Activated naive CD4-positive, alpha-beta T cell treated with anti-CD3 and anti-CD28 coated beads, Interleukin-2, amount 10 ng/mL, durations not matched to agents 7 days and 5 days (primary cell): ENCODE data around the gene SPATA6L.
"Not testable (repeated sequence)": the region's sequence is repeated elsewhere in the genome, so short reads cannot be mapped to it uniquely, and the experiment has no call there.

Source experiments
- CTCF ChIA-PET: fragments of 350-600 bp; sonication (Branson Sonifier 250); formaldehyde crosslinking; loops from one replicate; lab custom pipeline; 2021; ENCODE audit warnings: antibody characterized with exemption; lab: Charles Lee
- DNase-seq: peaks from one replicate; pipeline ENCODE4 v3.0.0-alpha.2; 2020
- H3K27ac Mint-ChIP-seq: one replicate; pipeline ENCODE4 v1.8.0; 2021; ENCODE audit warnings: mild to moderate bottlenecking, moderate library complexity, mixed read lengths
- H3K27me3 Mint-ChIP-seq: one replicate; pipeline ENCODE4 v1.8.0; 2021; ENCODE audit warnings: mild to moderate bottlenecking, mixed read lengths
- H3K36me3 Mint-ChIP-seq: one replicate; pipeline ENCODE4 v1.8.0; 2021; ENCODE audit warnings: mixed read lengths
- H3K4me1 Mint-ChIP-seq: one replicate; pipeline ENCODE4 v1.8.0; 2021; ENCODE audit warnings: mixed read lengths
- H3K4me3 Mint-ChIP-seq: one replicate; pipeline ENCODE4 v1.8.0; 2021; ENCODE audit warnings: mild to moderate bottlenecking, moderate library complexity, mixed read lengths
- H3K9me3 Mint-ChIP-seq: one replicate; pipeline ENCODE4 v1.8.0; 2021; ENCODE audit warnings: mixed read lengths

The SPATA6L gene

GRCh38 chr9:4640027-4640426 is 26.3 kb downstream of the SPATA6L start:
- peak; percentile 71 for DNase-seq
- Mint-ChIP-seq H3K27ac (no peak overlapping the region), H3K4me3 (no peak overlapping the region), H3K36me3 (no peaks in the 10 kb centered on the region), H3K9me3 (no peaks in the 10 kb centered on the region), H3K4me1 (peaks cover 2% of the 10 kb centered on the region), H3K27me3 (no peaks in the 10 kb centered on the region)
- CTCF ChIA-PET = interaction anchor here (1.0 to 2.3 kb wide), 5 partner anchors 12 to 324 kb away, joined by 3 to 15 read pairs (median 6); partner anchors contain the start of gene PLPP6

DNA sequence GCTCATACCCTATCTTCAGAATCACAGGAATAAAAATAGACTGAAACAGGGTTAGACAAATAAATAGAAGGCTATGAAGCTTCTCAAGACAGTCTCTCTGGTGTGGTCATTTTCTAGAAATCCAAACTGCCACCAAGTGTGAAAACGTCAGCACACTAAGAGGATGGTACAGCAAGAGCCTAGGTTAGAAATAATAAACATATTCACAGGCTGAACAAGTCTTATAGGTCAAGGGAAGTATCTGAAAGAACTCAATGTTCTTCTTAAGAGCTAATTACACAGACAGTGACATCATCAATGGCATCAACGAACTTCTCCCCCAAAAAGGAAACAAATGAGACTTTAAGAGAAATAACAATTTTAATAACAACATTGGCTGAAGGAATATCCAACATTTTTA is 26.9 kb downstream of the SPATA6L start:
- H3K4me1 Mint-ChIP-seq = no peaks in the 10 kb centered on the region
- CTCF ChIA-PET = interaction anchor here (0.9 to 2.3 kb wide), 5 partner anchors 23 to 323 kb away, joined by 3 to 15 read pairs (median 6); partner anchors contain the start of gene PLPP6
- no peaks in the 10 kb centered on the region for H3K27me3 Mint-ChIP-seq
- no peak for DNase-seq
- H3K9me3 Mint-ChIP-seq = no peaks in the 10 kb centered on the region
- no peaks in the 10 kb centered on the region for H3K36me3 Mint-ChIP-seq
- H3K27ac Mint-ChIP-seq = no peak overlapping the region
- H3K4me3 Mint-ChIP-seq = no peak overlapping the region

- H3K27ac Mint-ChIP-seq = no peak overlapping the region
- no peaks in the 10 kb centered on the region for H3K9me3 Mint-ChIP-seq
- CTCF ChIA-PET = interaction anchor here (0.9 to 2.3 kb wide), 3 partner anchors 35 to 323 kb away, joined by 3 to 15 read pairs (median 8); no protein-coding TSS in a partner anchor
- H3K4me1 Mint-ChIP-seq = no peaks in the 10 kb centered on the region
- H3K4me3 Mint-ChIP-seq = no peak overlapping the region
- no peaks in the 10 kb centered on the region for H3K36me3 Mint-ChIP-seq
- DNase-seq = no peak
- H3K27me3 Mint-ChIP-seq = no peaks in the 10 kb centered on the region
Measured at GRCh38 chr9:4638968-4639367, 27.3 kb downstream of the SPATA6L start.

GRCh38 chr9:4630836-4631235 is 35.4 kb downstream of the SPATA6L start:
- H3K4me1 Mint-ChIP-seq = no peaks in the 10 kb centered on the region
- H3K27me3 Mint-ChIP-seq = peaks cover 7% of the 10 kb centered on the region
- H3K27ac Mint-ChIP-seq = no peak overlapping the region
- no peak for DNase-seq
- no peak overlapping the region for H3K4me3 Mint-ChIP-seq
- H3K9me3 Mint-ChIP-seq = no peaks in the 10 kb centered on the region
- CTCF ChIA-PET = no interaction called here
- H3K36me3 Mint-ChIP-seq = no peaks in the 10 kb centered on the region

DNA sequence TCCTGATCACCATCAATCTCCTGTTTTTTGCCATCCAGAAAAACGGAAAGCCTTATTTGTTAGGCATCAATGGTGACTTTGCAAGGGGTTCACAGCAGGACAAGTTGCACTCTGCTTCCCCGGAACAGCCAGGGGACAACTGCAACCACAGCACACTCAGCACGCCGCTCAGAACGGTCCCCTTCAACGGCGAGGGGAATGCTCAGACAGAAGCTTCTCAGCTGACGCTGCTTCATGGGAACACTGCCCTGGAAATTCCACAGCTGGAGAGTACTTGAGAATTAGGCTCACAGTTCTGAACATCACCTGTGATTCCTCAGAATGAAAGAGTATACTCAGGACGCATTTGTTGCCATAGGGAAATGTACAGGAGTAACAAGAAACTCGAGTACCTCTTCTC is 44.3 kb downstream of the SPATA6L start:
- Mint-ChIP-seq H3K9me3 (peaks cover 8% of the 10 kb centered on the region), H3K27me3 (peaks cover 11% of the 10 kb centered on the region), H3K27ac (no peak overlapping the region), H3K4me3 (no peak overlapping the region), H3K4me1 (peaks cover 17% of the 10 kb centered on the region), H3K36me3 (no peaks in the 10 kb centered on the region)
- CTCF ChIA-PET = no interaction called here
- DNase-seq = no peak

DNA sequence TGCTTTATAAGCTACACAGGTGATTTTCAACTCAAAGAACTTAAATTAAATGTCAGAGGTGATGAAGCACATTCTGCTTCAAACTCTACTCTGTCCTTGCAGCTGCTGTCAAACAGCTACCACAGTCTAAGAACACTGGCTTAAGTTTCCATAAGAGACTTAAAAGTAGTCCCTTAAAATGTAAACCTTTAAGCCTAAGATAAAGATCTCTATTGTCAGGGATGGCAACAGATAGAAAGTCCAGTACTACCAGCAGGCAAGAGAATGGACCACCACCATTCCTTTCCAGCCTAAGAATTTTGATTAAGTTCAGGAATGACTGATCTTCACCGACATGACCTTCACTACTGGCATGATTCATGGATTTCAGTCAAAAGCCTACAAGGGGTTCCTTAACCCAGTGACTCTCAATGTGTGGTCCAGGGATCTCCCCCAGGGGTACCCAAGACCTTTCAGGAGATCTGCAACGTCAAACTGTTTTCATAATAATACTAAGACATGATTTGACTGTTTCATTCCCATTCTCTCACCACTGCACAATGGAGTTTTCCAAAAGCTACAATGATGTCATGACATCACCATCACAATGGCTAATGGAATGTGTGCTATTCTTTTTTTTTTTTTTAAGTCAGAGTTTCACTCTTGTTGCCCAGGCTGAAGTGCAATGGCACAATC is 45.3 kb downstream of the SPATA6L start:
- peaks cover 17% of the 10 kb centered on the region for H3K4me1 Mint-ChIP-seq
- no peaks in the 10 kb centered on the region for H3K36me3 Mint-ChIP-seq
- H3K27me3 Mint-ChIP-seq = peaks cover 6% of the 10 kb centered on the region
- H3K4me3 Mint-ChIP-seq = no peak overlapping the region
- H3K27ac Mint-ChIP-seq = no peak overlapping the region
- DNase-seq = no peak
- H3K9me3 Mint-ChIP-seq = peaks cover 8% of the 10 kb centered on the region
- CTCF ChIA-PET = interaction anchor here (0.6 kb wide), 1 partner anchor 9 kb away, joined by 4 read pairs; no protein-coding TSS in a partner anchor

GRCh38 chr9:4620057-4620765 is 46.1 kb downstream of the SPATA6L start:
- Mint-ChIP-seq H3K27me3 (peaks cover 7% of the 10 kb centered on the region), H3K27ac (no peak overlapping the region), H3K9me3 (peaks cover 8% of the 10 kb centered on the region), H3K4me1 (peaks cover 23% of the 10 kb centered on the region), H3K4me3 (no peak overlapping the region), H3K36me3 (no peaks in the 10 kb centered on the region)
- CTCF ChIA-PET = no interaction called here
- DNase-seq = peak; percentile 29

- Mint-ChIP-seq H3K4me1 (peaks cover 28% of the 10 kb centered on the region), H3K27ac (no peak overlapping the region), H3K4me3 (no peak overlapping the region), H3K36me3 (no peaks in the 10 kb centered on the region), H3K9me3 (peaks cover 8% of the 10 kb centered on the region), H3K27me3 (peaks cover 8% of the 10 kb centered on the region)
- CTCF ChIA-PET = no interaction called here
- no peak for DNase-seq
Measured at GRCh38 chr9:4618700-4619099, 47.6 kb downstream of the SPATA6L start.

DNA sequence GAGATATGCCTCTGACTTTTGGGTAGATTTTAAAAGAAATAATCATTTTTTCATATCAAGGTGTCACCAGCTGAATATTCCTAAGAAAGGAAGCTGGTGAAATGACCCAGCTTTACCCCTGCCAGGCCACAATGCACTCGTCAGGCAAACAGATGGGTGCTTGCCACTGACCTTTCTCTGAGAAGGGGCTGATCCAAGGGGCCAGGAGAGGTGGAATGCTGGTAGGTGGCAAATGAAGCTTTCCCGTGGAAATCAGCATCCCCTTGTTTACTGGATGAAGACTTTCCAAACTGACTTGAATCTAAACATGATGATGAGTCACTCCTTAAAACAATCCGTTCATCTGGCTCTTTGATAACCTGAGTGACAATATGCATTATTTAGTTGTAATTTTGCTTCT is 48.5 kb downstream of the SPATA6L start:
- CTCF ChIA-PET = interaction anchor here (2.7 kb wide), 1 partner anchor 13 kb away, joined by 6 read pairs; no protein-coding TSS in a partner anchor
- Mint-ChIP-seq H3K9me3 (peaks cover 8% of the 10 kb centered on the region), H3K27ac (no peak overlapping the region), H3K4me3 (no peak overlapping the region), H3K36me3 (no peaks in the 10 kb centered on the region), H3K27me3 (peaks cover 8% of the 10 kb centered on the region), H3K4me1 (peaks cover 28% of the 10 kb centered on the region)
- no peak for DNase-seq

DNA sequence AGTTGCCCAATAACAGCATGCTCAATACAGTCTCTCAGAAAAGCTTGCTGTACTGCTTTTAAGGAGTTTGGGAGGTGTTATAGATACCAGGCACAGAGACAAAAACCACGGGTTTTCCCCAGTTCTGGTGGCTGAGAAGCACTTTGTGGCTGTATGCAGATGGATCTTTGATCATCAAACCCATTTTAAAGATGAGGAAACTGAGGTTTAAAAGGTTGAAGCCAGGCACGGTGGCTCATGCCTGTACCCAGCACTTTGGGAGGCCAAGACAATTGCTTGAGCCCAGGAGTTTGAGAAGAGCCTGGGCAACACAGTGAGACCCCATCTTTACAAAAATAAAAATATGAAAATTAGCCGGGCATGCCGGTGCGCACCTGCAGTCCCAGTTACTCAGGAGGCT is 50.5 kb downstream of the SPATA6L start:
- H3K4me3 Mint-ChIP-seq = no peak overlapping the region
- no peak for DNase-seq
- CTCF ChIA-PET = interaction anchor here (0.8 to 2.7 kb wide), 2 partner anchors 11 to 35 kb away, joined by 3 to 6 read pairs; no protein-coding TSS in a partner anchor
- H3K27me3 Mint-ChIP-seq = peaks cover 3% of the 10 kb centered on the region
- no peak overlapping the region for H3K27ac Mint-ChIP-seq
- H3K36me3 Mint-ChIP-seq = no peaks in the 10 kb centered on the region
- peaks cover 25% of the 10 kb centered on the region for H3K4me1 Mint-ChIP-seq
- peaks cover 8% of the 10 kb centered on the region for H3K9me3 Mint-ChIP-seq

DNA sequence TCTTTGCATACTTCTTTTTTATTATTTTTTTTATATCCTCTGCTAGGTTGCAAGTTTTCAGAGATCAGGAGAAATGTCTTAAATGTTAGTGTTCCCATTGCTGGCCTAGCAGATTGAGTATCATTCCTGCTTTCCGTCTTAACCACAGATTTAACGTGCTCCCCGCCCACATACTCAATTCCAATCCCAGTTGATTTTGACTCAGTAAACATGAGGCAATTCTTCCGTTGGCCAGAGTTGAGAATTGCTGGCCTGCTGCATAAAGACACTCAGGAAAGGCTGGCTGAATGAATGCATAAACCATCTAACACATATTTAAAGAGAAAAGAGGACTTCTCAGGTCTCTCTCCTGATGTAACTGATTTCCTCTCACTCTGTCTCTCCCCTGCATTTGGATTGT is 51.0 kb downstream of the SPATA6L start:
- no peak for DNase-seq
- no peak overlapping the region for H3K27ac Mint-ChIP-seq

DNA sequence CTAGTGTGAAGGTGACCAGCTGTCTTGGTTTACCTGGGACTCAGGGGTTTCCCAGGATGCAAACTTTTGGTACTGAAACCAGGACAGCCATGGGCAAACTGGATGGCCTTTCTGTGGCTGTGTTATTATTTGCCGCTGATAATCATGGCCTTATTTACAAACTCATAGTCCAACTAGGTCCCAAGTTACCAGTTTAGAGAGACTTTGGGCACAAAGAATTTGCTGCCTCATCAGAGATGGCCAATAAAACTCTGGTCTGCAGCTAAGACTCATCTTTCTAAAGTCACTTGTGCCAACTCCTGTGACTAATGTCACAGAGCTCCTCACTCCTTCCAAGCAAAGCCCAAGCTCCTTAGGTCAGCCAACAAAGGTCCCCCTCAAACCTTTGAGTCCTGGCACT is 51.7 kb downstream of the SPATA6L start:
- no peak overlapping the region for H3K4me3 Mint-ChIP-seq
- H3K27me3 Mint-ChIP-seq = peaks cover 3% of the 10 kb centered on the region
- DNase-seq = no peak
- H3K36me3 Mint-ChIP-seq = no peaks in the 10 kb centered on the region
- H3K9me3 Mint-ChIP-seq = peaks cover under 1% of the 10 kb centered on the region
- H3K4me1 Mint-ChIP-seq = peaks cover 14% of the 10 kb centered on the region
- CTCF ChIA-PET = no interaction called here
- no peak overlapping the region for H3K27ac Mint-ChIP-seq

More for the DNA sequence above, 51.0 kb downstream of the SPATA6L start:
- CTCF ChIA-PET = interaction anchor here (2.7 kb wide), 1 partner anchor 11 kb away, joined by 6 read pairs; no protein-coding TSS in a partner anchor
- Mint-ChIP-seq H3K4me1 (peaks cover 20% of the 10 kb centered on the region), H3K4me3 (no peak overlapping the region), H3K9me3 (peaks cover 3% of the 10 kb centered on the region), H3K36me3 (no peaks in the 10 kb centered on the region), H3K27me3 (peaks cover 3% of the 10 kb centered on the region)

DNA sequence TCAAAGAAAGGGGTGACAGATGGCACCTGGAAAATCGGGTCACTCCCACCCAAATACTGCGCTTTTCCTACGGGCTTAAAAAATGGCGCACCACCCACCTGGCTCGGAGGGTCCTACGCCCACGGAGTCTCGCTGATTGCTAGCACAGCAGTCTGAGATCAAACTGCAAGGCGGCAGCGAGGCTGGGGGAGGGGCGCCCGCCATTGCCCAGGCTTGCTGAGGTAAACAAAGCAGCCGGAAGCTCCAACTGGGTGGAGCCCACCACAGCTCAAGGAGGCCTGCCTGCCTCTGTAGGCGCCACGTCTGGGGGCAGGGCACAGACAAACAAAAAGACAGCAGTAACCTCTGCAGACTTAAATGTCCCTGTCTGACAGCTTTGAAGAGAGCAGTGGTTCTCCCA is 60.2 kb downstream of the SPATA6L start:
- CTCF ChIA-PET = interaction anchor here (1.4 kb wide), 1 partner anchor 627 kb away, joined by 3 read pairs; no protein-coding TSS in a partner anchor
- not testable (repeated sequence) for H3K27me3 Mint-ChIP-seq, H3K4me3 Mint-ChIP-seq, H3K9me3 Mint-ChIP-seq, H3K36me3 Mint-ChIP-seq
- H3K27ac Mint-ChIP-seq = peak overlapping the region; percentile 70
- DNase-seq = peak; percentile 74
- H3K4me1 Mint-ChIP-seq = peaks cover 16% of the 10 kb centered on the region

- H3K27ac Mint-ChIP-seq = peak overlapping the region; percentile 45
- H3K4me3 Mint-ChIP-seq = no peak overlapping the region
- H3K36me3 Mint-ChIP-seq = no peaks in the 10 kb centered on the region
- H3K27me3 Mint-ChIP-seq = no peaks in the 10 kb centered on the region
- CTCF ChIA-PET = interaction anchor here (0.6 to 1.9 kb wide), 14 partner anchors 12 to 628 kb away, joined by 3 to 15 read pairs (median 4); no protein-coding TSS in a partner anchor
- H3K9me3 Mint-ChIP-seq = peaks cover 7% of the 10 kb centered on the region
- peak; percentile 75 for DNase-seq
- peaks cover 29% of the 10 kb centered on the region for H3K4me1 Mint-ChIP-seq
Measured at GRCh38 chr9:4604678-4605095, 61.6 kb downstream of the SPATA6L start.
